GM21360 (cell line): ENCODE data around the gene DRC1.
"Not testable (repeated sequence)": the region's sequence is repeated elsewhere in the genome, so short reads cannot be mapped to it uniquely, and the experiment has no call there.

ENCODE experiments used
- ATAC-seq: cut with Tn5 transposase; IDR thresholded peaks from one replicate; pipeline ENCODE4 v1.9.1; 2021; ENCODE audit warnings: mild to moderate bottlenecking, moderate library complexity; ENCODE audit not compliant: unreplicated experiment

DRC1 gene

GRCh38 chr2:26462511-26463243 lies 61.0 kb downstream of the DRC1 start:
- ATAC-seq: no peak

- no peak for ATAC-seq
Measured at GRCh38 chr2:26463244-26464192, 61.8 kb downstream of the DRC1 start.

GRCh38 chr2:26464390-26465265 lies 62.9 kb downstream of the DRC1 start:
- no peak for ATAC-seq

GRCh38 chr2:26465266-26465925 lies 63.7 kb downstream of the DRC1 start:
- no peak for ATAC-seq

- no peak for ATAC-seq
Measured at GRCh38 chr2:26465981-26466471, 64.3 kb downstream of the DRC1 start.

- no peak for ATAC-seq
Measured at GRCh38 chr2:26466662-26467310, 65.1 kb downstream of the DRC1 start.

GRCh38 chr2:26468544-26468943 lies 66.8 kb downstream of the DRC1 start:
- ATAC-seq: not testable (repeated sequence)

- ATAC-seq: no peak
Measured at GRCh38 chr2:26469092-26469710, 67.5 kb downstream of the DRC1 start.

GRCh38 chr2:26469955-26470354 lies 68.2 kb downstream of the DRC1 start:
- no peak for ATAC-seq

GRCh38 chr2:26470601-26471260 lies 69.0 kb downstream of the DRC1 start:
- no peak for ATAC-seq

- no peak for ATAC-seq
Measured at GRCh38 chr2:26471289-26471688, 69.6 kb downstream of the DRC1 start.

GRCh38 chr2:26471766-26472706 lies 70.3 kb downstream of the DRC1 start:
- ATAC-seq: no peak

GRCh38 chr2:26472821-26473655 lies 71.3 kb downstream of the DRC1 start:
- ATAC-seq: no peak

- no peak for ATAC-seq
Measured at GRCh38 chr2:26473796-26474195, 72.1 kb downstream of the DRC1 start.

GRCh38 chr2:26474261-26474785 lies 72.6 kb downstream of the DRC1 start:
- no peak for ATAC-seq

- no peak for ATAC-seq
Measured at GRCh38 chr2:26475037-26475436, 73.3 kb downstream of the DRC1 start.
